CD4-positive, alpha-beta memory T cell (primary cell): ENCODE results near the gene SFRP5. TPM values are rescaled to one million over a fixed set of nuclear protein-coding genes. Genes with fewer than 3 reads are reported as not detected.

Experiments used
- CTCF ChIA-PET: fragments of 350-600 bp; sonication (Branson Sonifier 250); formaldehyde crosslinking; loops from one replicate; lab custom pipeline; 2021; ENCODE audit warnings: inconsistent platforms; ENCODE audit not compliant: partially characterized antibody; lab: Charles Lee
- POLR2A ChIA-PET: fragments of 350-600 bp; sonication (Branson Sonifier 250); formaldehyde crosslinking; loops from one replicate; lab custom pipeline; 2021; ENCODE audit not compliant: partially characterized antibody; lab: Charles Lee
- DNase-seq, 5 donors: peaks; one replicate each; pipeline versions ENCODE4 v3.0.0 to v3.0.0-alpha.2; 2020 to 2022; ENCODE audit warnings: mixed read lengths in 1 of 5
- H3K27ac ChIP-seq: one replicate; pipeline ENCODE4 v1.7.0; 2013; ENCODE audit warnings: low read depth, low read length
- H3K27me3 ChIP-seq: 2 replicates; pipeline ENCODE4 v1.7.0; 2013; ENCODE audit warnings: mild to moderate bottlenecking, low read length, moderate library complexity; ENCODE audit not compliant: insufficient read depth
- H3K36me3 ChIP-seq: 2 replicates; pipeline ENCODE4 v1.7.0; 2013; ENCODE audit warnings: mild to moderate bottlenecking, low read length, moderate library complexity; ENCODE audit not compliant: insufficient read depth
- H3K4me1 ChIP-seq: 2 replicates; pipeline ENCODE4 v1.7.0; 2013; ENCODE audit warnings: mild to moderate bottlenecking, low read length, moderate library complexity; ENCODE audit not compliant: insufficient read depth
- H3K4me3 ChIP-seq, 2 donors: one replicate each; pipeline ENCODE4 v1.7.0; 2013; ENCODE audit warnings: low read length in 2 of 2, mild to moderate bottlenecking in 1 of 2
- H3K9me3 ChIP-seq, 2 donors: one replicate each; pipeline ENCODE4 v1.7.0; 2013; ENCODE audit warnings: low read length in 2 of 2, control low read depth in 1 of 2; ENCODE audit not compliant: control insufficient read depth in 1 of 2
- H3K27ac Mint-ChIP-seq, 7 donors: one replicate each; pipeline ENCODE4 v1.8.0; 2020 to 2021; ENCODE audit warnings: mixed read lengths in 7 of 7, mild to moderate bottlenecking in 6 of 7, inconsistent platforms in 3 of 7, moderate library complexity in 3 of 7
- H3K27me3 Mint-ChIP-seq, 2 donors: one replicate each; pipeline ENCODE4 v1.8.0; 2020 to 2021; ENCODE audit warnings: mixed read lengths in 2 of 2
- H3K36me3 Mint-ChIP-seq, 2 donors: one replicate each; pipeline ENCODE4 v1.8.0; 2020 to 2021; ENCODE audit warnings: mixed read lengths in 2 of 2, inconsistent platforms in 1 of 2, mild to moderate bottlenecking in 1 of 2
- H3K4me1 Mint-ChIP-seq, 4 donors: one replicate each; pipeline ENCODE4 v1.8.0; 2020 to 2021; ENCODE audit warnings: mixed read lengths in 4 of 4, mild to moderate bottlenecking in 1 of 4
- H3K4me3 Mint-ChIP-seq, 8 donors: one replicate each; pipeline ENCODE4 v1.8.0; 2020 to 2021; ENCODE audit warnings: mixed read lengths in 8 of 8, mild to moderate bottlenecking in 7 of 8, moderate library complexity in 6 of 8, inconsistent platforms in 3 of 8
- H3K9me3 Mint-ChIP-seq, 8 donors: one replicate each; pipeline ENCODE4 v1.8.0; 2020 to 2021; ENCODE audit warnings: mixed read lengths in 8 of 8, mild to moderate bottlenecking in 5 of 8, inconsistent platforms in 3 of 8, moderate library complexity in 1 of 8
- intact Hi-C: fragments of 100-400 bp; cut with micrococcal nuclease; formaldehyde crosslinking; loops from one replicate; pipeline ENCODE4 v1.15.1; 2023
- polyA plus RNA-seq, 2 donors: library from polyadenylated mRNA; unstranded; fragments of 300-500 nt; fragmentation: Illumina TruSeq; gene quantifications; one replicate each; pipeline ENCODE4 v1.2.3, GENCODE V29; 2021
- total RNA-seq, 2 experiments: library from RNA; stranded (reverse); gene quantifications; one replicate each; pipeline ENCODE4 v1.2.3, GENCODE V29; 2021

The SFRP5 gene
- total and polyA plus RNA-seq, 4 experiments from 2014 or later: not detected

GRCh38 chr10:97773096-97773495 lies 1.3 kb upstream of the SFRP5 start:
- no peaks in the 10 kb centered on the region for H3K36me3 Mint-ChIP-seq
- H3K4me3 Mint-ChIP-seq: no peak overlapping the region
- POLR2A ChIA-PET: no interaction called here
- no peaks in the 10 kb centered on the region for H3K36me3 ChIP-seq
- no peak overlapping the region for H3K4me3 ChIP-seq
- H3K9me3 ChIP-seq: no peaks in the 10 kb centered on the region
- H3K27ac Mint-ChIP-seq: no peak overlapping the region
- no peaks in the 10 kb centered on the region for H3K9me3 Mint-ChIP-seq
- CTCF ChIA-PET: interaction anchor here (0.8 to 1.0 kb wide), 2 partner anchors 8 to 19 kb away, joined by 3 read pairs; no protein-coding TSS in a partner anchor
- peaks cover 6% of the 10 kb centered on the region for H3K4me1 ChIP-seq
- H3K27me3 ChIP-seq: peaks cover 9% of the 10 kb centered on the region
- H3K4me1 Mint-ChIP-seq: peaks cover 2 to 20% (median 12%) of the 10 kb centered on the region in 4 donors
- DNase-seq: no peak
- intact Hi-C loops: no loop called here
- peaks cover 26 to 32% of the 10 kb centered on the region in 2 donors for H3K27me3 Mint-ChIP-seq
- no peak overlapping the region for H3K27ac ChIP-seq

- no peak overlapping the region for H3K27ac ChIP-seq
- H3K4me3 ChIP-seq: no peak overlapping the region
- intact Hi-C loops: no loop called here
- no peak for DNase-seq
- POLR2A ChIA-PET: no interaction called here
- no peaks in the 10 kb centered on the region for H3K9me3 Mint-ChIP-seq
- no peaks in the 10 kb centered on the region for H3K9me3 ChIP-seq
- H3K36me3 Mint-ChIP-seq: peaks cover 1 to 2% of the 10 kb centered on the region in 2 donors
- peaks cover 9% of the 10 kb centered on the region for H3K27me3 ChIP-seq
- H3K36me3 ChIP-seq: no peaks in the 10 kb centered on the region
- CTCF ChIA-PET: no interaction called here
- H3K4me1 ChIP-seq: peaks cover 6% of the 10 kb centered on the region
- peaks cover 26 to 32% of the 10 kb centered on the region in 2 donors for H3K27me3 Mint-ChIP-seq
- H3K4me1 Mint-ChIP-seq: peaks cover 2 to 20% (median 12%) of the 10 kb centered on the region in 4 donors
- no peak overlapping the region for H3K27ac Mint-ChIP-seq
- peak overlapping the region in 7 of 8 donors; percentile 35 to 76 (median 57) for H3K4me3 Mint-ChIP-seq
Observed at GRCh38 chr10:97771055-97771891, 526 bp downstream of the SFRP5 start.

GRCh38 chr10:97770255-97770654 lies 1.5 kb downstream of the SFRP5 start:
- Mint-ChIP-seq H3K4me3 (peak overlapping the region in 2 of 8 donors; percentile 51 to 52), H3K27ac (no peak overlapping the region), H3K36me3 (peaks cover 3 to 7% of the 10 kb centered on the region in 2 donors), H3K27me3 (peaks cover 26 to 32% of the 10 kb centered on the region in 2 donors), H3K4me1 (peaks cover 2 to 20% (median 12%) of the 10 kb centered on the region in 4 donors), H3K9me3 (no peaks in the 10 kb centered on the region)
- ChIA-PET POLR2A (no interaction called here), CTCF (no interaction called here)
- Histone ChIP-seq H3K27me3 (peaks cover 9% of the 10 kb centered on the region), H3K4me1 (peaks cover 6% of the 10 kb centered on the region), H3K4me3 (no peak overlapping the region), H3K36me3 (no peaks in the 10 kb centered on the region), H3K9me3 (no peaks in the 10 kb centered on the region), H3K27ac (no peak overlapping the region)
- intact Hi-C loops: no loop called here
- no peak for DNase-seq

- Mint-ChIP-seq H3K4me3 (no peak overlapping the region), H3K27ac (no peak overlapping the region), H3K9me3 (no peaks in the 10 kb centered on the region), H3K27me3 (peaks cover 26 to 32% of the 10 kb centered on the region in 2 donors), H3K36me3 (peaks cover 3 to 13% of the 10 kb centered on the region in 2 donors), H3K4me1 (peaks cover 2 to 20% (median 12%) of the 10 kb centered on the region in 4 donors)
- no peak overlapping the region for H3K27ac ChIP-seq
- H3K4me1 ChIP-seq: peaks cover 6% of the 10 kb centered on the region
- no peaks in the 10 kb centered on the region for H3K9me3 ChIP-seq
- intact Hi-C loops: no loop called here
- no peak for DNase-seq
- H3K4me3 ChIP-seq: no peak overlapping the region
- no peaks in the 10 kb centered on the region for H3K36me3 ChIP-seq
- ChIA-PET POLR2A (no interaction called here), CTCF (interaction anchor here (2.8 kb wide), 1 partner anchor 22 kb away, joined by 12 read pairs; no protein-coding TSS in a partner anchor)
- H3K27me3 ChIP-seq: peaks cover 9% of the 10 kb centered on the region
Observed at GRCh38 chr10:97768322-97769315, 3.2 kb downstream of the SFRP5 start.

GRCh38 chr10:97766996-97767924 lies 4.5 kb downstream of the SFRP5 start:
- Histone ChIP-seq H3K9me3 (no peaks in the 10 kb centered on the region), H3K27me3 (peaks cover 9% of the 10 kb centered on the region), H3K4me3 (no peak overlapping the region), H3K27ac (no peak overlapping the region), H3K36me3 (peaks cover 3% of the 10 kb centered on the region), H3K4me1 (peaks cover 6% of the 10 kb centered on the region)
- no peak overlapping the region for H3K4me3 Mint-ChIP-seq
- no peak overlapping the region for H3K27ac Mint-ChIP-seq
- CTCF ChIA-PET: interaction anchor here (1.2 to 2.8 kb wide), 2 partner anchors 24 to 101 kb away, joined by 3 to 12 read pairs; no protein-coding TSS in a partner anchor
- no peaks in the 10 kb centered on the region for H3K9me3 Mint-ChIP-seq
- POLR2A ChIA-PET: no interaction called here
- H3K36me3 Mint-ChIP-seq: peaks cover 6 to 13% of the 10 kb centered on the region in 2 donors
- H3K27me3 Mint-ChIP-seq: peaks cover 19 to 26% of the 10 kb centered on the region in 2 donors
- H3K4me1 Mint-ChIP-seq: peaks cover 2 to 18% (median 9%) of the 10 kb centered on the region in 4 donors
- no peak for DNase-seq
- intact Hi-C loops: no loop called here

- ChIA-PET POLR2A (no interaction called here), CTCF (interaction anchor here (1.2 to 2.8 kb wide), 2 partner anchors 25 to 102 kb away, joined by 3 to 12 read pairs; no protein-coding TSS in a partner anchor)
- peaks cover 0 to 12% (median 5%) of the 10 kb centered on the region in 4 donors for H3K4me1 Mint-ChIP-seq
- Histone ChIP-seq H3K4me1 (peaks cover 5% of the 10 kb centered on the region), H3K27me3 (peaks cover 9% of the 10 kb centered on the region), H3K27ac (no peak overlapping the region), H3K36me3 (peaks cover 7% of the 10 kb centered on the region), H3K4me3 (no peak overlapping the region), H3K9me3 (no peaks in the 10 kb centered on the region)
- H3K4me3 Mint-ChIP-seq: no peak overlapping the region
- intact Hi-C loops: no loop called here
- peaks cover 17 to 20% of the 10 kb centered on the region in 2 donors for H3K27me3 Mint-ChIP-seq
- no peaks in the 10 kb centered on the region for H3K9me3 Mint-ChIP-seq
- no peak overlapping the region for H3K27ac Mint-ChIP-seq
- peaks cover 12 to 20% of the 10 kb centered on the region in 2 donors for H3K36me3 Mint-ChIP-seq
- DNase-seq: no peak
Observed at GRCh38 chr10:97766106-97766810, 5.5 kb downstream of the SFRP5 start.
